Uterus (tissue), 2 donors: ENCODE data around the gene PPM1F.

ENCODE experiments used
- CTCF ChIP-seq, 4 experiments: fragments of 200-600 bp in 2 of 4; fragments of 450-650 bp in 2 of 4; sonication (generic) in 2 of 4; IDR thresholded peaks; one replicate each; pipeline ENCODE4 v1.5.1; 2016 to 2019; ENCODE audit warnings: antibody characterized with exemption in 4 of 4, mild to moderate bottlenecking in 2 of 4, moderate library complexity in 1 of 4
- POLR2A ChIP-seq, 2 donors: fragments of 450-650 bp; IDR thresholded peaks; one replicate each; pipeline ENCODE4 v1.6.1; 2016; ENCODE audit warnings: antibody characterized with exemption in 2 of 2, mild to moderate bottlenecking in 1 of 2, moderate library complexity in 1 of 2

- TF ChIP-seq CTCF (IDR thresholded peaks at IDR 0.05) (no peak), POLR2A (IDR thresholded peaks at IDR 0.05) (no peak)
These were observed 30.1 kb downstream of the PPM1F start for GRCh38 chr22:21922370-21923162.
